ENCODE results near the gene PRR7. TPM values are rescaled to one million over a fixed set of nuclear protein-coding genes. Genes with fewer than 3 reads are reported as not detected.

PRR7 gene
- total RNA-seq, 1 donor from 2014 or later = 2.1 TPM

DNA sequence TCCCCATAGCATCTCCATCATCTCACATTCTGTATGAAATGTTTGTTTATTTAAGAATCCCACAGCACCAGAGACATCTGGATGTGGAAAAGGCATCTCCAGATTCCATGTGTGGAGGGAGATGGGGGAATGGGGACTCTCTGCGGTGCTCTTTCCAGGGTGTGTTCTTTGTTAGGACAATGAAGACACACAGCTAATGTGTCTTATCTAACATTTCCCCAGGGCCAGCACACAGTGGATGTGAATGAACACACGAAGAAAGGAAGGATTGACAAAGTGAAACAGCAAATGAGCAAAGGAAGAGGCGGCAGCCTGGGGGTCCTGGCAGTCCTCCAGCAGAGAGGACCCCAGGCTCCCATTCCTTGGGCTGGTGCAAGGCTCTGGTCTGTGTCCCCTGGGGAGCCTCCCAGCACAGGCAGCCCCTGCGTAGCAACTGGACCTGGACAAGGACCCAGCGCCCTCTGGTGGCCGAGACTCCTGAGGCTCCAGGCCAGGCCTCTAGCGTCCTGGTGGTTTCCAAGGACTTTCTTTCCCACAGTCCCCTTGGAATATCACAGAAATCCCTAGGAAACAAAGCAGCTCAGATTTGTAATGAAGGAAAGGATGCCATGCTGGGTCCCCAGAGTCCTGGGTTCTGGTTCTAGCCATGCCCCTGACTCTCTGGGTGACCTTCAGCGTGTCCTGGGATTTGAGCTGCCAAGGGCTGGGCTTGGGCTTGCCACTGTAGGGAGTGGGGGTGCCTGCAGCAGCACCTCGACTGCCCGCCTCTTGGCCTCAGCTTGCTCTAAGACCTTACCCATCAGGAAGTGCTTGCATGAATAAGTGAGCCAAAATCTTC lies 54.3 kb downstream of the PRR7 start:
- Histone ChIP-seq H3K27ac (no peak overlapping the region), H3K27me3 (no peaks in the 10 kb centered on the region), H3K4me3 (no peak overlapping the region), H3K9me3 (no peaks in the 10 kb centered on the region), H3K36me3 (no peaks in the 10 kb centered on the region), H3K4me1 (peaks cover 22% of the 10 kb centered on the region)
- intact Hi-C loops (cut with DNase I) = loop anchor here (5.0 kb wide), 1 partner anchor 109 kb away; no protein-coding TSS in a partner anchor
- ATAC-seq (peak; percentile 57), DNase-seq (peak; percentile 95)
- TF ChIP-seq, protein P1, sequence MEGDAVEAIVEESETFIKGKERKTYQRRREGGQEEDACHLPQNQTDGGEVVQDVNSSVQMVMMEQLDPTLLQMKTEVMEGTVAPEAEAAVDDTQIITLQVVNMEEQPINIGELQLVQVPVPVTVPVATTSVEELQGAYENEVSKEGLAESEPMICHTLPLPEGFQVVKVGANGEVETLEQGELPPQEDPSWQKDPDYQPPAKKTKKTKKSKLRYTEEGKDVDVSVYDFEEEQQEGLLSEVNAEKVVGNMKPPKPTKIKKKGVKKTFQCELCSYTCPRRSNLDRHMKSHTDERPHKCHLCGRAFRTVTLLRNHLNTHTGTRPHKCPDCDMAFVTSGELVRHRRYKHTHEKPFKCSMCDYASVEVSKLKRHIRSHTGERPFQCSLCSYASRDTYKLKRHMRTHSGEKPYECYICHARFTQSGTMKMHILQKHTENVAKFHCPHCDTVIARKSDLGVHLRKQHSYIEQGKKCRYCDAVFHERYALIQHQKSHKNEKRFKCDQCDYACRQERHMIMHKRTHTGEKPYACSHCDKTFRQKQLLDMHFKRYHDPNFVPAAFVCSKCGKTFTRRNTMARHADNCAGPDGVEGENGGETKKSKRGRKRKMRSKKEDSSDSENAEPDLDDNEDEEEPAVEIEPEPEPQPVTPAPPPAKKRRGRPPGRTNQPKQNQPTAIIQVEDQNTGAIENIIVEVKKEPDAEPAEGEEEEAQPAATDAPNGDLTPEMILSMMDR (IDR thresholded peaks at IDR 0.05) = peak; percentile 98

DNA sequence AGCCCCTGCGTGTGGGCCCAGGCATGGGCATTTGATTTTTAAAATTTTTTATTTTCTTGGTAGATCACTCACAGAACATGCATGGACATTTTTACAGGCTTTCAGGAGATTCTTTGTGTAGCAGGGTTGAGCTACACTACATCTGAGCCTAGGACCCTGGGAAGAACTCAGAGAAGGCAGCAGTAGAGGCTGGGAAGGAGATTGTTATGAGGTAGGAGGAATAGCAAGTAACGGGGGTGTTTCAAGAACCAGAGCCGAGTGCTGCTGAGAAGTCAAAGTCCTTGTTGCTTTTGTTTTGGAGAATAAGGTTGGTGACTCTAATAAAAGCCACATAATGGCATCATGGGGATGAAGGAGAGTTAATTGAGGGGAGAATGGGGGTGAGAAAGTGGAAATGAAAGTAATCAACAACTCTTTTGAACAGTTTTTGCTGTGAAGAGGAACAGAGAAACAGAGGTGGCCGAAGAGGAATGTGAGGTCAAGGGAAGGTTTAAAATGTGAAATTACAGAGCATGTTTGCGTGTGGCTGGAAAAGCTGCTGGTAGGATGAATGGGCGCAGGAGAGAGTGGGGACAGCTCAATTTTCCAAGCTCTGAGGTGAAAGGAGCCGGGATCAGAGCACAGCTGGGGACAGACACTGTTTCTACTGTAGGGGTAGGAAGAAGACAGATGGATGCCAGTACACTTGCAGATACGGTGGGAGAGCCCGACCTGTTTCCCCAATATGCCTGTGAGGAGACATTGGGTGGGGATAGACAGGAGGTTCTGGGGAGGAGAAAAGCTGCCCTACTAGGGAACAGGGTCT lies 55.5 kb downstream of the PRR7 start:
- Histone ChIP-seq H3K36me3 (no peaks in the 10 kb centered on the region), H3K4me1 (peaks cover 14% of the 10 kb centered on the region), H3K9me3 (no peaks in the 10 kb centered on the region), H3K27ac (no peak overlapping the region), H3K4me3 (no peak overlapping the region), H3K27me3 (no peaks in the 10 kb centered on the region)
- TF ChIP-seq, protein P1 (IDR thresholded peaks at IDR 0.05) = no peak
- DNase-seq = no peak
- no peak for ATAC-seq
- intact Hi-C loops (cut with DNase I) = loop anchor here (5.0 kb wide), 1 partner anchor 110 kb away; no protein-coding TSS in a partner anchor

DNA sequence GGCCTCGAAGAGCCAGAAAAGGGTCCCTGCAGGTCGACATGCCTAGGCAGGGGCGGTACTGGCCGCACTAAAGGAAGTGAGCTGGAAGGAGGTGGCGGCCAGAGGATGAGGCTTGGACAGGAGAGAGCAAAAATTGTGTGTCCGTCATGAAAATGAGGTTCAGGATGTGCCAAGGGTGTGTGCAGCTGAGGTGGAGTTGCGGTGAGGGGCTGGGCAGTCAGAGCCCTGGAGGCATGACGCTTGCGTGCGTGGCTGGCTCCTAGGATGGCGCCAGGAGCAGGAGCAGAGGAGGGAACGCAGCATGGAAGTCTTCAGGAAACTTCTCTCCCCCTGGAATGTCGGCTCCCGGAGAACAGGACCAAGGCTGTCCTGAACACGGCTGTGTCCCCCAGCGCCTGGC lies 56.3 kb downstream of the PRR7 start:
- ATAC-seq = no peak
- no peak for DNase-seq
- Histone ChIP-seq H3K4me3 (no peak overlapping the region), H3K9me3 (no peaks in the 10 kb centered on the region), H3K4me1 (peaks cover 13% of the 10 kb centered on the region), H3K27ac (no peak overlapping the region), H3K27me3 (no peaks in the 10 kb centered on the region), H3K36me3 (no peaks in the 10 kb centered on the region)
- intact Hi-C loops (cut with DNase I) = loop anchor here (5.0 kb wide), 1 partner anchor 111 kb away; no protein-coding TSS in a partner anchor
- TF ChIP-seq, protein P1 (IDR thresholded peaks at IDR 0.05) = no peak

DNA sequence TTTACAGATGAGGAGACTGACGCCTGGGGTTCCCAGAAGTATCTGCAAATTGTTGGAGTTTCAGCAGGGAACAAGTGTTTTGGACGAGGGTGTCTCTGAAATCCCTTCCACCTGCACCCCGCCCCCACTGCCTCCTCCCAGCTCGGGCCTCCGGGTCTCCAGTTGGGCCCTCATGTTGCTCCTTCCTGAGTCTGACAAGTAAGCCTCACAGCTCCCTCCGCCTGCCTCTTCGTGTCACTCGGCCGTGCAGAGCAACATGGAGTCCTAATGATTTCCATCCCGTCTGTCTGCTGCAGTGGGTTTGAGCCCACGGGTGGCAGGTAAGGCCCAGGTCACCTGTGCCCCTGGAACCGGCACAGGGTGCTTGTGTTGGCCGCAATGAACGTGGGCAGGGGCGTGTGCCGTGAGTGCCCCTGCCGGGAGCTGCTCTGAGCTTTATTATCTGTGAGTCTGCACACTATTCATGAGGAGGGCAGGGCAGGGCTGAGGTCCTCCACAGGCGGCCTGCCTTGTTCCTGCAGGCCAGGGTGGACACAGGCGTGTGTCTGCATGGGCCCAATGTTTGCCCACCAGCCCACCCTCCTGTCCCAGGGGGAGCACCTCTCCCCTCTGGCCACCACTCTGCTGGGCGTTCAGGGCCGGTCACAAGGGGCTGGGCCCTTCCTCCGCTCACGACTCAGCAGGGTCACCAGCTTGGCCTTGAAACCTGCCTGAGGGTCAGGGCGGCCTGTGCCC lies 56.9 kb downstream of the PRR7 start:
- TF ChIP-seq, protein P1 (IDR thresholded peaks at IDR 0.05) = no peak
- intact Hi-C loops (cut with DNase I) = loop anchor here (5.0 kb wide), 1 partner anchor 111 kb away; no protein-coding TSS in a partner anchor
- H3K27me3 ChIP-seq = no peaks in the 10 kb centered on the region
- no peak overlapping the region for H3K27ac ChIP-seq
- H3K4me1 ChIP-seq = peaks cover 7% of the 10 kb centered on the region
- H3K9me3 ChIP-seq = no peaks in the 10 kb centered on the region
- ATAC-seq (no peak), DNase-seq (no peak)
- H3K4me3 ChIP-seq = no peak overlapping the region
- H3K36me3 ChIP-seq = no peaks in the 10 kb centered on the region

Measured in upper lobe of right lung (tissue), 1 donor.